IPS-15b (cell line): ENCODE data around the gene KCNQ4.

Source experiments
- H3K27me3 ChIP-seq: one replicate; pipeline ENCODE4 v1.6.1; 2013; ENCODE audit warnings: low read length; ENCODE audit not compliant: control insufficient read depth, insufficient read depth
- H3K36me3 ChIP-seq: one replicate; pipeline ENCODE4 v1.6.1; 2013; ENCODE audit warnings: low read length; ENCODE audit not compliant: control insufficient read depth, insufficient read depth
- H3K4me1 ChIP-seq: one replicate; pipeline ENCODE4 v1.6.1; 2013; ENCODE audit warnings: mild to moderate bottlenecking, low read length; ENCODE audit not compliant: control insufficient read depth, insufficient read depth
- H3K4me3 ChIP-seq: one replicate; pipeline ENCODE4 v1.5.1; 2013; ENCODE audit warnings: low read depth, low read length
- H3K9ac ChIP-seq: one replicate; pipeline ENCODE4 v1.6.1; 2013; ENCODE audit warnings: low read depth, mild to moderate bottlenecking, low read length
- H3K9me3 ChIP-seq: one replicate; pipeline ENCODE4 v1.6.1; 2013; ENCODE audit warnings: mild to moderate bottlenecking, low read length; ENCODE audit not compliant: control insufficient read depth, insufficient read depth

The KCNQ4 gene

DNA sequence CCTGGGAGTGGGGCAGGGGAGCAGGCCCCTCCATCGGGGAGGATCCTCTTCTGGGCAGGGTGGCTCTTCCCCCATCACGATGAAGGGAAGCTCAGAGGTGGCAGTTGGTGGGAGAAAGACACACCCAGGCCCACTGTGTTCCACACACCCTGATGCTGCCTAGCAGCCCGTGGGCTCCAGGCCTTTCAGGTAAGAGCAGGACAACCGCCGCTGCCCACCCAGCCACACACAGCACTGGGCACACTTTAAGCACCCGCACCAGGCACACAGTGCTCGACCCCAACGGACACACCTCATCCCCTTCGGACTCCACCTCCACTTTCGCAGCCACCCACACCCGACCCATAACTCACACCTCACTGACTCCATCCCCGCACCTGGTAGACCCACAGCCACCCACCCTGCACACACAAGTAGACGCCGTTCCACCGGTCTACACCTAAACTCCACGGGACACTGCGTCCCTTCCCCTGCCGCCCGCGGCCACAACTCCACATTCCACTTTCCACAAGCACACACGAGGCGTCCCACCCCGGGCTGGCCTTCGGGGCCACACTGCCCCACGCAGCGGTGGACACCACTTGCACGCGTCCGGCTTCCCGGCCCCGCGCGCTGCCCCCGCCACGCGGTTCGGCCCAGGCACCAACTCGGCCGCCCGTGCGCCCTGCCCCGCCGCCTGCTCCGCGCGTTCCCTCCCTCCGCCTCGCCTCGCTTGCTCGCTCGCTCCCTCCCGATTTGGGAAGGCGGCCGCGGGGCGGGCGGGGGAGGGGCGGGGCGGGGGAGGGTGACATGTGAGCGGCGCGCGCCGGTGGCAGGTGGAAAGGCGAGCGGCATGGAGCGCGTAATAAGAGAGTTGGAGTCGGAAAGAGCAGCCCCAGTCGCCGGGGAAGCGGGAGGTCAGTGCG is at the start of gene KCNQ4:
Gene KCNQ4 (plus strand): TSS at position 787 of the 905 bp plus-strand sequence. CDS start 307 bp downstream, outside the sequence.
- no peaks in the 10 kb centered on the region for H3K9me3 ChIP-seq
- H3K4me3 ChIP-seq: peak within 1 kb of the TSS; percentile 77
- H3K27me3 ChIP-seq: peaks cover 42% of the 10 kb centered on the region
- H3K4me1 ChIP-seq: peaks cover 4% of the 10 kb centered on the region
- peak within 1 kb of the TSS; percentile 37 for H3K9ac ChIP-seq
- no peaks in the 10 kb centered on the region for H3K36me3 ChIP-seq

DNA sequence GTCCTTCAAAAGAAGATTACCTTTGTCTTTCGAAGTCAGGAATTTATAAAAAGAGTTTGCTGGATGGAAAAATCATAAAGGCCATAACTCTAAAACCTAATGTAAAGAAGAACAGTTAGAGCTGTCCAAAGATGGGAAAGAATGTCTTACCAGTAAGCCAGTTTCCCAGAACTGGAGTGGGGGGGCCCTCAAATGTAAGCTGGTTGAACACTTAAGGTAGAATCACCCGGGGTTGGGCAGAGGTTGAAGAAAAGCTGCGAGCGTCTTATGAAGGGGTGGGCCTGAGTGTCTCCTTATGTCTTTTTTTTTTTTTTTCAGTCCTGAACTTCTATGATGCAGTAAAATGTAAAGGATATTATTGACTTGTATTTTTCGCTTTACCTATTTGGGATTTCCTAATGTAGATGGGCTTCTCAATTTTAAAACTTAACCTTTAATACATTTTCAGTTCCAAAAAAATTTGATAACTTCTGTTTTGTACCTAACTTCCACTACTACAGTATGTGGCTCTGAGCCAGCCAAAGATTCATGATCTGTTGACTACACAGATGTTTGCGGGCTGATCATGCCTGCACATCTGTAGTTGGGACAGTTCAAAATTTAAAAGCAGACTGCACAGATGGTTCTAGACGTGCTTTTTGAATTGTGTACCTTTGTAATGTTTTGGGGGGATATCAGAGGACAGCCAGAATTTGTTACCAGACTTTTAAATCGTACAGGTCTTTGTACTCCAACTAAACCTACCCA is 48.5 kb upstream of the KCNQ4 start:
- no peak overlapping the region for H3K9ac ChIP-seq
- no peaks in the 10 kb centered on the region for H3K27me3 ChIP-seq
- H3K4me3 ChIP-seq: no peak overlapping the region

DNA sequence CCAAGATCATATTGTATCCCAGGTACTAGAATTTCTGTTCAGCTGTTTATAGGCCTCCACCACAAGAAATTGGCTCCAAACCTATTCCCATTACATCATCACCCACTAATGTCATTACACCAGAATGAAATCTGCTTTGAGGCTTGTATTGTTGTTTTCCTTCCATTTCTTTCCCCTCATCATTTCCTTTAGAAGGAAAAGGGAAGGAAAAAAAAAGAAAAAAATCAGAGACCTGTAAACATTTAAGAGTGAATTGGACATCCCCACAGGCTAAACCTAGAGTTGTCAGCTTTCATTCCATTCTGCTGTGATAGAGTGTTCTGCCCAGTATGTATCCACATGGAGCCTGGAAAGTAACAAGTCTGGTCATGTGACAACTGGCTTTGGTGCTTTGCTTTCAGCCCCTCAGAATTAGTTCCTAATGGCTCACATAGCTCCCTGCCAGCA is 47.5 kb upstream of the KCNQ4 start:
- Histone ChIP-seq H3K4me1 (peaks cover 6% of the 10 kb centered on the region), H3K4me3 (no peak overlapping the region), H3K9me3 (no peaks in the 10 kb centered on the region), H3K36me3 (peaks cover 4% of the 10 kb centered on the region), H3K9ac (no peak overlapping the region), H3K27me3 (no peaks in the 10 kb centered on the region)

More for the DNA sequence above, 48.5 kb upstream of the KCNQ4 start:
- Histone ChIP-seq H3K4me1 (peaks cover 6% of the 10 kb centered on the region), H3K9me3 (no peaks in the 10 kb centered on the region), H3K36me3 (peaks cover 4% of the 10 kb centered on the region)

DNA sequence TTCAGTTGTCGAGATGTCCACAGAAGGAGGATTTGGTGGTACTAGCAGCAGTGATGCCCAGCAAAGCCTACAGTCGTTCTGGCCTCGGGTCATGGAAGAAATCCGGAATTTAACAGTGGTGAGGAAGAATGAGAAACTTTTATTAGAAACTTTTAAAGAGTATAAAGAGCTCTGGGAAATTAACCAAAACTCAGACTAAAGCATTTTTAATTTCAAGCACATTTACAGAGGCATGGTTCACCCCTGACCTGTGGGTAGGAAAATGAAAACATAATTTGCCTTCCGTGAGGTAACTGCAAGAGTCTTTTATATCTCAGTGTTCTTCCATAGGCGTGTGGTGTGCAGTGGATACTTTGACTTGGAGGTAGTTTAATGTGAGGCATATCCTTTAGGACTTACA is 44.8 kb upstream of the KCNQ4 start:
- Histone ChIP-seq H3K4me3 (no peak overlapping the region), H3K36me3 (peaks cover 4% of the 10 kb centered on the region), H3K9me3 (no peaks in the 10 kb centered on the region), H3K27me3 (no peaks in the 10 kb centered on the region), H3K9ac (no peak overlapping the region), H3K4me1 (no peaks in the 10 kb centered on the region)

DNA sequence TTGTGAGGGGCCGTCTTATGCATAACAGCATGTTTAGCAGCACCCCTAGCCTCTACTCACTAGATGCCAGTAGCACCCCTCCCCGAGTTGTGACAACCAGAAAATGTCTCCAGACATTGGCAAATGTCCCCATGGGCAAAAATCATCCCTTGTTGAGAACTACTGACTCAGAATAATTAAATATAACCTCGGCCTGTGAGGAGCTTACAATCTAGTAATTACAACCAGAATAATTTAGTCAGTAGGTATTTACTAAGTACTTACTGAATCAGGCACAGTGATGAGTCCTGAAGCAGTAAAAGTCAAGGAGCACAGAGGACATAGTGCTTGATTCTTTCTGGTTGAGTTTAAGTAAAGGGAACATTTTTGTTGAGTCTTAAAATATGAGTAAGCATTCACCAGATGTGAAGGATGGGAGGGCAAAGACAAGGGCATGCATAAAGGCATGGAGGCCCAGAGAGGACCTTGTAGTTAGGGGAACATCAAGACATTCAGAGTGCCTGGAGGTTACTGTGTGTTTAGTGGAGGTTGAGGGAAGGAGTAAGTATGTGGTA is 44.1 kb upstream of the KCNQ4 start:
- H3K27me3 ChIP-seq: no peaks in the 10 kb centered on the region
- no peak overlapping the region for H3K9ac ChIP-seq
- no peaks in the 10 kb centered on the region for H3K4me1 ChIP-seq
- no peak overlapping the region for H3K4me3 ChIP-seq
- peaks cover 4% of the 10 kb centered on the region for H3K36me3 ChIP-seq
- no peaks in the 10 kb centered on the region for H3K9me3 ChIP-seq

DNA sequence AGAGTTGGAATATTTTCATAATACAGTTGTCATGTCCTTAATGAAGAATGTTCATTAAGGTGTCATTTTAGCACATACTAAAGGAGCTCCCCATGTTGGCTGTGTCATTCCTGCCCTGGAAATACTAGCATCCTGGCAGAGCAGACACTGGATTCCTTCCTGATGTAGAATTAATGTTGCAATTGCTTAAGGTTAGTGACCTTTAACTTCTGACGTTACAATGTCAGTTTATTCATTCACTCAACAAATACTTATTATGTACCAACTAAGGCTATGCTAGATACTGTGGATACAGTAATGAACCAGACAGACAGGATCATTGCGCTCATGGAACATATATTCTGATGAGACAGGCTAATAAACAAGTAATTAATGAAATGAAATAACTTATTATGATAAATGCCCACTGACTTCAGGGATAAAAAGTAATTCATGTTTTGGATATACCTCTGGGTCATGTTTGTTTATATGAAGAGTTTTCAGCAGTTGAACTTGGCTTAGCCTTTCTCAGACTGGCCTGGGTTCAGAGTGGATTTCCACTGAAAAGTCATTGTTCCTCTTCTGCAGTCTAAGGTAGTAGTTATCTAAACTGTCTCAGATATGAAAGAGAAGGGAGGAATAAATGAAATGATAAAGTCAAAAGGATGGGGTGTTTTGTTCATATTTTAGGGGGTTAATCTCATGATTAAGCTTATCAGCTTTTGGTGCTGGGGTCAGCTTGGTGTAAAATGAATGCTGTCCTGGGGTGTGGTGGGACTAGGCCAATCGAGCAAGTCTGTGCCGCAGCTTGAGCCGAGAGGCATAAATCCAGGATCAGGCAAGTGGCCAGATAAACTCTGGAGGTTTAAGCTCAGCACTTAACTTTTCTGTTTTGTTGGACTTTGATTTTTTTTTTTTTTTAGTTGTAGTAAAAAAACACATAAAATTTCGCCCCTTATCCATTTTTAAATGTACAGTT is 43.3 kb upstream of the KCNQ4 start:
- H3K4me3 ChIP-seq: no peak overlapping the region

DNA sequence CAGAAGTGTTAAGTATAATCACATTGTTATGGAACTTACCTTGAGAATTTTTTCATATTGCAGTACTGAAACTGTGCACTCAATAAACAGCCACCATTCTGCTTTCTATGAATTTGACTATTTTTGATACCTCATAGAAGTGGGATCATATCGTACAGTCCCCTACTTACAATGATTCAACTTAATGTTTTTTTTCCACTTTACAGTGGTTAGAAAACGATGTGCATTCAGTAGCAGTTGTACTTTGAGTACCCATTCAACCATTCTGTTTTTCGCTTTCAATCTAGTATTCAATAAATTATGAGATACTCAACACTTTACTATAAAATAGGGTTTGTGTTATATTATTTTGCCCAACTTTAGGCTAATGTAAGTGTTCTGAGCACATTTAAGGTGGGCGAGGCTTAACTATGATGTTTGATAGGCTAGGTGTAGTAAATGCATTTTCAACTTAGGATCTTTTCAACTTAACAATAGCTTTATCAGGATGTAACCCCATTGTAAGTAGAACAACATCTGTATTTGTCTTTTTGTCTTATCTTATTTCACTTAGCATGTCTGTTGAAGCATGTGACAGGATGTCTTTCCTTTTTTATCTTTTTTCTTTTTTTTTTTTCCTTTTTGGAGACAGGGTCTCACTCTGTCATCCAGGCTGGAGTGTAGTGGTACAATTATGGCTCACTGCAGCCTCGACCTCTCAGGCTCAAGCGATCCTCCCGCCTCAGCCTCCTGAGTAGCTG is 42.4 kb upstream of the KCNQ4 start:
- Histone ChIP-seq H3K36me3 (peaks cover 4% of the 10 kb centered on the region), H3K9me3 (no peaks in the 10 kb centered on the region), H3K4me1 (no peaks in the 10 kb centered on the region), H3K27me3 (no peaks in the 10 kb centered on the region), H3K9ac (no peak overlapping the region), H3K4me3 (no peak overlapping the region)

More for the DNA sequence above, 43.3 kb upstream of the KCNQ4 start:
- Histone ChIP-seq H3K27me3 (no peaks in the 10 kb centered on the region), H3K9ac (no peak overlapping the region), H3K4me1 (no peaks in the 10 kb centered on the region), H3K36me3 (peaks cover 4% of the 10 kb centered on the region), H3K9me3 (no peaks in the 10 kb centered on the region)

DNA sequence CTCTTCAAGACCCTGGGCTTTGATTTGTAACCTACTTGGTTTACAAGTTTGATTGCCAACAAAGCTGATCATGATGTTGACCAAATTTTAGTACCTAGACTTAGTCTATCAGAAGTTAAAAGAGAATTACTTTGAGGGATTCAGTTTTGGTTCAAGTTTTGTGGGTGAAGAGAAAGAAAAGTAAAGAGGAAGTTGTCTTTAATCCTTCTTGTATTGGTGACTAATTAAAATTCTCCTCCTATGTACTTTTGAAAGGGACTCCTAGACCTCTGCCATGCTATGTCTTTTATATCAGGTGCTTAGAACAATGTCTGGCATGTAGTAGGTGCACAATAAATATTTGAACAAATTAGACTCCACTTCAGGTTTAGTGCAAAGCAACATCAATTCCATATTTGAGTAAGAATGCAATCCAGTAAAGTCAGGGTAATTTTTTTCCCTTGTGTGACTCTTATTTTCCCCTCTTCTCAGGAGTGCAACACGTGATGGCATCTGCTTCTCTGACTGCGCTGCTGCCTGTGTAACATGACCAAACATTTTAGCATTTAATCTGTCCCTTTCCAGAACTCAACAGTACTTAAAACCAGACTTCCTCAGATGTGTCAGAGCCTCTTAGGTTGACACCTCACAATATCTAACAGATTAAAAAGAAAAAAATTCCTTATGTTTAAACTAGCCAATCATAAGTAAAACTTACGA is 41.1 kb upstream of the KCNQ4 start:
- H3K9me3 ChIP-seq: no peaks in the 10 kb centered on the region

DNA sequence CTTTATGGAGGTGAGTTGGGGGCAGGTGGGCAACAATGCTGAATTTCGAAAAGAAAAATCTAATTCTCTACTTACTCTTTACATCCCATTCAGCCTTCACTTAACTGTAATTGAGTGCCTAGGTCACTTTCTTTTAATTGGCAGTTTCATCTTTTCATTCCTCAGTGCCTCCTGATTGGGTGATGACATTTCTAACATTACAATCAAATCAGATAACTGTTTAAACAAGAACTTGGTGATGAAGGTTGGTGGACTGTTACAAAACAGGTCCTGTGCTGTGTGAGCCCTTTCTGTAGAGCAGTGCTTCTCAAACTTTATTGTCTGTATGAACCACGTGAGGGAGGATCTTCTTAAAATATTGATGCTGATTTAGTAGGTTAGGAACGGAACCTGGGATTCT is 40.1 kb upstream of the KCNQ4 start:
- Histone ChIP-seq H3K4me3 (no peak overlapping the region), H3K4me1 (no peaks in the 10 kb centered on the region), H3K9me3 (no peaks in the 10 kb centered on the region), H3K27me3 (no peaks in the 10 kb centered on the region), H3K9ac (no peak overlapping the region), H3K36me3 (peaks cover 4% of the 10 kb centered on the region)

More for the DNA sequence above, 41.1 kb upstream of the KCNQ4 start:
- no peak overlapping the region for H3K4me3 ChIP-seq
- no peaks in the 10 kb centered on the region for H3K4me1 ChIP-seq
- peaks cover 4% of the 10 kb centered on the region for H3K36me3 ChIP-seq
- no peak overlapping the region for H3K9ac ChIP-seq
- no peaks in the 10 kb centered on the region for H3K27me3 ChIP-seq

DNA sequence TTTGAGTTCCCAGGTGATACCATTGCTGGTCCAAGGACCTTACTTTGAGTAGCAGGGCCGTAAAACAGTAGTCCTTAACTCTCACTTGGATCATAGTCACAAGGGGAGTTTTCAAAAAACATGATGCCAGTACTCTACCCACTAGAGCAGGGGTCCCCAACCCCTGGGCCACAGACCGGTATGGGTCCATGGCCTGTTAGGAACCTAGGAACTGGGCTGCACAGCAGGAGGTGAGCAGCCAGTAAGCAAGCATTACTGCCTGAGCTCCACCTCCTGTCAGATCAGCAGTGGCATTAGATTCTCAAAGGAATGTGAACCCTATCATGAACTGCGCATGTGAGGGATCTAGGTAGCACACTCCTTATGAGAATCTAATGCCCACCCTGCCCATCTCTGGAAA is 39.7 kb upstream of the KCNQ4 start:
- peaks cover 4% of the 10 kb centered on the region for H3K36me3 ChIP-seq
- no peaks in the 10 kb centered on the region for H3K4me1 ChIP-seq
- H3K4me3 ChIP-seq: no peak overlapping the region
- H3K27me3 ChIP-seq: no peaks in the 10 kb centered on the region
- no peaks in the 10 kb centered on the region for H3K9me3 ChIP-seq
- H3K9ac ChIP-seq: no peak overlapping the region
